ENCODE data around the gene MRNIP.
A peak's percentile ranks its signal among the peaks of the same experiment; 100 is the strongest.

MRNIP gene

DNA sequence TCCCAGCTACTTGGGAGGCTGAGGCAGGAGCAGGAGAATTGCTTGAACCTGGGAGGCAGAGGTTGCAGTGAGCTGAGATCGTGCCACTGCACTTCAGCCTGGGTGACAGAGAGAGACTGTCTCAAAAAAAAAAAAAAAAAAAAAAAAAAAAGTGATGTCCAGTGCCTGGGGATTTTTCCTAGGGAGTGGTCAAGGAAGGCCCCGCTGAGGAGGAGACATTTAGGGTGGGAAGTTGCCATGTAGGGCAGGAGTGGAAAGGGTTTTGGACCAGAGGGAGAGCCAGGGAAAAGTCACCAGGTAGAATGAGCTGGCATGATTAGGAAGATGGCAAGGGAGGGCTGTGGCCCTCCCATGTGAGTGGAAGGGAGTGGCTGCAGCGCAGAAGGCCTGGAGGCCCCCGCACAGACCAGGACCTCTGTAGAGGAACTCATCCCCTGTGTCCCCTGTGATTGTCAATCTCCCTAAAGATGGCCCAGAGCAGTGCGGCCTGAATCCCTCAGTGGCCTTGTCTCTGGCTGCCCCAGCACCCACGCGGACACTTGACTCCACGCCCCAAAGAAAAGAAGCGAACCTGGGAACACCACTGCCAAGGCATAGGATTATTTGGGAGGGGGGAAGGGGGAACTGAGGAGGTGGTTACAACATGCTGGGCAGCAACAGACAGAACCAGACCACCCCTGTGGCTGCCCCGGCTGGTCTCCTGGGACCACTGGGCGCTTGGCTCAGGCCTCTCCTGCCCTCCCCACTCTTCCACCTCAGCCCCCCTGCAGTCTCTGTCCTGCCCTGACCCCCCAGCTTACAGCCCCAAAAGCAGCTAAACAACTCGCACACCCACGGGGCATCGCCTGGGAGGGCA lies 40.5 kb downstream of the MRNIP start:
- peak overlapping the region; percentile 100 for H3K27ac ChIP-seq
- no peaks in the 10 kb centered on the region for H3K9me3 ChIP-seq
- no peak for DNase-seq
- peaks cover 14 to 56% (median 48%) of the 10 kb centered on the region in 4 donors for H3K4me1 ChIP-seq
- intact Hi-C loops (cut with DNase I; ENCODE audit: low total_unique reads): loop anchor here (5.0 kb wide), 2 partner anchors 196 to 474 kb away; partner anchors contain the start of genes HNRNPH1 and MAPK9
- TF ChIP-seq CTCF (IDR thresholded peaks at IDR 0.05): no peak
- H3K36me3 ChIP-seq: peaks cover 10 to 12% (median 12%) of the 10 kb centered on the region in 3 donors
- peak overlapping the region; percentile 99 to 100 for H3K4me3 ChIP-seq
- no peaks in the 10 kb centered on the region for H3K27me3 ChIP-seq

- Histone ChIP-seq H3K9me3 (no peaks in the 10 kb centered on the region), H3K36me3 (peaks cover 4 to 13% (median 6%) of the 10 kb centered on the region in 3 donors), H3K27me3 (no peaks in the 10 kb centered on the region), H3K27ac (peak overlapping the region; percentile 100), H3K4me3 (peak overlapping the region; percentile 56 to 61), H3K4me1 (peaks cover 14 to 49% (median 42%) of the 10 kb centered on the region in 4 donors)
- DNase-seq: no peak
- no peak for TF ChIP-seq CTCF (IDR thresholded peaks at IDR 0.05)
- intact Hi-C loops (cut with DNase I; ENCODE audit: low total_unique reads): loop anchor here (5.0 kb wide), 2 partner anchors 195 to 475 kb away; partner anchors contain the start of genes HNRNPH1 and MAPK9
Measured at GRCh38 chr5:179817470-179817840, 41.2 kb downstream of the MRNIP start.

GRCh38 chr5:179816796-179817469 lies 41.7 kb downstream of the MRNIP start:
- DNase-seq: no peak
- no peak for TF ChIP-seq CTCF (IDR thresholded peaks at IDR 0.05)
- intact Hi-C loops (cut with DNase I; ENCODE audit: low total_unique reads): loop anchor here (5.0 kb wide), 2 partner anchors 195 to 475 kb away; partner anchors contain the start of genes HNRNPH1 and MAPK9
- H3K27me3 ChIP-seq: no peaks in the 10 kb centered on the region
- peak overlapping the region; percentile 100 for H3K27ac ChIP-seq
- H3K4me3 ChIP-seq: peak overlapping the region; percentile 56 to 61
- H3K9me3 ChIP-seq: no peaks in the 10 kb centered on the region
- peaks cover 14 to 44% (median 37%) of the 10 kb centered on the region in 4 donors for H3K4me1 ChIP-seq
- H3K36me3 ChIP-seq: peaks cover 0 to 18% (median under 1%) of the 10 kb centered on the region in 3 donors

DNA sequence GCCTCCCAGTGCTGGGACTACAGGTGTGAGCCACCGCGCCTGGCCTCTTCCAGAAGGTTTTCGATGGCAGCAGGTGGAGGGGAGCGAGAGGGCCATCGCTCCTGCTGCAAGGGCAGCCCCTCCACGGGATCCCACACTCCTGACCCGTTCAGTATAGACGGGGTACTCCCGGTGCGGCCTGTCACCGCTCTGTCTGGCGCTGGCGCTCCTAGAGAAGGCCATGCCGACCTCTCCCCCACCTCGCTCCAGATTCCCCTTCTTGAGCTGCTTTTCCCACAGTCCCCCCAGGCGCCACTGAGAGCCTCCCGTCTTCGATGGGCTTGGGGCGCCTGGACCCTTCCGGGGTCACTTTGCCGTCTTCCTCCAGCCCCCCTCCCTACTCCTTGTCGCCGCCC lies 42.2 kb downstream of the MRNIP start:
- H3K27me3 ChIP-seq: no peaks in the 10 kb centered on the region
- H3K27ac ChIP-seq: peak overlapping the region; percentile 100
- peak overlapping the region; percentile 56 to 61 for H3K4me3 ChIP-seq
- H3K9me3 ChIP-seq: no peaks in the 10 kb centered on the region
- peaks cover 14 to 42% (median 35%) of the 10 kb centered on the region in 4 donors for H3K4me1 ChIP-seq
- DNase-seq: no peak
- no peak for TF ChIP-seq CTCF (IDR thresholded peaks at IDR 0.05)
- peaks cover 0 to 18% (median 0%) of the 10 kb centered on the region in 3 donors for H3K36me3 ChIP-seq
- intact Hi-C loops (cut with DNase I; ENCODE audit: low total_unique reads): loop anchor here (5.0 kb wide), 2 partner anchors 194 to 476 kb away; partner anchors contain the start of genes HNRNPH1 and MAPK9

- intact Hi-C loops (cut with DNase I; ENCODE audit: low total_unique reads): loop anchor here (5.0 kb wide), 2 partner anchors 193 to 477 kb away; partner anchors contain the start of genes HNRNPH1 and MAPK9
- H3K27me3 ChIP-seq: no peaks in the 10 kb centered on the region
- no peak for TF ChIP-seq CTCF (IDR thresholded peaks at IDR 0.05)
- H3K4me1 ChIP-seq: peaks cover 14 to 42% (median 35%) of the 10 kb centered on the region in 4 donors
- H3K4me3 ChIP-seq: no peak overlapping the region
- no peaks in the 10 kb centered on the region for H3K9me3 ChIP-seq
- H3K36me3 ChIP-seq: peaks cover 0 to 13% (median 0%) of the 10 kb centered on the region in 3 donors
- DNase-seq: peak in 1 of 2 donors; percentile 64
- no peak overlapping the region for H3K27ac ChIP-seq
Measured at GRCh38 chr5:179815491-179816249, 42.9 kb downstream of the MRNIP start.
